Skeletal muscle satellite cell (primary cell): ENCODE data around the gene NOX3.

Experiments
- H3K27me3 ChIP-seq: 2 replicates; pipeline ENCODE4 v1.7.0; 2013; ENCODE audit warnings: low read length; ENCODE audit not compliant: control insufficient read depth, insufficient read depth
- H3K36me3 ChIP-seq: 2 replicates; pipeline ENCODE4 v1.7.0; 2013; ENCODE audit warnings: mild to moderate bottlenecking, control low read depth, low read length; ENCODE audit not compliant: insufficient read depth
- H3K4me1 ChIP-seq: 2 replicates; pipeline ENCODE4 v1.7.0; 2013; ENCODE audit warnings: low read length; ENCODE audit not compliant: control insufficient read depth, insufficient read depth
- H3K4me2 ChIP-seq: 2 replicates; pipeline ENCODE4 v1.7.0; 2013; ENCODE audit warnings: mild to moderate bottlenecking, low read length
- H3K4me3 ChIP-seq: 2 replicates; pipeline ENCODE4 v1.7.0; 2013; ENCODE audit warnings: low read length
- H3K9ac ChIP-seq: 2 replicates; pipeline ENCODE4 v1.7.0; 2013; ENCODE audit warnings: mild to moderate bottlenecking, low read depth, low read length, moderate library complexity
- H3K9me3 ChIP-seq: replicated peaks from 2 replicates; pipeline ENCODE4 v1.7.0; 2013; ENCODE audit warnings: mild to moderate bottlenecking, control low read depth, low read length

NOX3 gene

DNA sequence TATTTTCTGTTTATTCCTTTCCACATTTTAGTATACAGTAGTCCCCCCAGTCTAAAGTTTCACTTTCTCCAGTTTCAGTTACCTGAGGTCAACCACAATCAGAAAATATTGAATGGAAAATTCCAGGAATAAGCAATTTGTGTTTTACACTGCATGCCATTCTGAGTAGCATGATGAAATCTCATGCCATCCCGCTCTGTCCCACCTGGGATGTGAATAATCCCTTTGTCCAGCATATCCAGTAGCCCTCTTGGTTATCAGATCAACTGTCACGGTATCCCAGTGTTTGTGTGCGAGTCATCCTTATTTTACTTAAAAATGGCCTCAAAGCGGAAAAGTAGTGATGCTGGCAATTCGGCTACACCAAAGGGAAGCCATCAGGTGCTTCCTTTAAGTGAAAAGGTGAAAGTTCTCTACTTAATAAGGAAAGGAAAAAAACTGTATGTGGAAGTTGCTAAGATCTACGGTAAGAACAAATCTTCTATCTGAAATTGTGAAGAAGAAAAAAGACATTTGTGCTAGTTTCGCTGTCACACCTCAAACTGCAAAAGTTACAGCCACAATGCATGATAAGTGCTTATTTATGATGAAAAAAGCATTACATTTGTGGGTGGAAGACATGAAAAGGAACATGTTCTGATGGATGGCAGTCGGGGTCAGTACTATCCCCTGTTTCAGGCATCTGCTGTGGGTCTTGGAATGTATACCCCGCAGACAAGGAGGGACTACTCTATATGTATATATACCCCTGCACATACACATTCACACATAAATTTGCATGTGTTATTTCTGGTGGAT, 11.3 kb downstream of the NOX3 start:
- Histone ChIP-seq H3K4me1 (no peaks in the 10 kb centered on the region), H3K4me3 (no peak overlapping the region), H3K27me3 (no peaks in the 10 kb centered on the region), H3K36me3 (no peaks in the 10 kb centered on the region), H3K9ac (no peak overlapping the region), H3K4me2 (no peak overlapping the region), H3K9me3 (no peaks in the 10 kb centered on the region)

GRCh38 chr6:155443168-155443567, 12.5 kb downstream of the NOX3 start:
- Histone ChIP-seq H3K4me2 (no peak overlapping the region), H3K9me3 (no peaks in the 10 kb centered on the region), H3K27me3 (no peaks in the 10 kb centered on the region), H3K9ac (no peak overlapping the region), H3K4me1 (no peaks in the 10 kb centered on the region), H3K4me3 (no peak overlapping the region), H3K36me3 (no peaks in the 10 kb centered on the region)

GRCh38 chr6:155442562-155442961, 13.1 kb downstream of the NOX3 start:
- no peaks in the 10 kb centered on the region for H3K27me3 ChIP-seq
- H3K36me3 ChIP-seq, result no peaks in the 10 kb centered on the region
- H3K9ac ChIP-seq, result no peak overlapping the region
- no peaks in the 10 kb centered on the region for H3K9me3 ChIP-seq
- no peak overlapping the region for H3K4me3 ChIP-seq
- H3K4me2 ChIP-seq, result no peak overlapping the region
- no peaks in the 10 kb centered on the region for H3K4me1 ChIP-seq

- H3K4me1 ChIP-seq, result peaks cover 4% of the 10 kb centered on the region
- H3K9me3 ChIP-seq, result no peaks in the 10 kb centered on the region
- H3K4me2 ChIP-seq, result no peak overlapping the region
- no peaks in the 10 kb centered on the region for H3K27me3 ChIP-seq
- no peaks in the 10 kb centered on the region for H3K36me3 ChIP-seq
- no peak overlapping the region for H3K9ac ChIP-seq
- H3K4me3 ChIP-seq, result no peak overlapping the region
Measured at GRCh38 chr6:155441112-155441465, 14.6 kb downstream of the NOX3 start.

GRCh38 chr6:155440398-155441111, 15.1 kb downstream of the NOX3 start:
- Histone ChIP-seq H3K4me1 (peaks cover 4% of the 10 kb centered on the region), H3K27me3 (no peaks in the 10 kb centered on the region), H3K36me3 (no peaks in the 10 kb centered on the region), H3K4me2 (no peak overlapping the region), H3K9me3 (no peaks in the 10 kb centered on the region), H3K9ac (no peak overlapping the region), H3K4me3 (no peak overlapping the region)

DNA sequence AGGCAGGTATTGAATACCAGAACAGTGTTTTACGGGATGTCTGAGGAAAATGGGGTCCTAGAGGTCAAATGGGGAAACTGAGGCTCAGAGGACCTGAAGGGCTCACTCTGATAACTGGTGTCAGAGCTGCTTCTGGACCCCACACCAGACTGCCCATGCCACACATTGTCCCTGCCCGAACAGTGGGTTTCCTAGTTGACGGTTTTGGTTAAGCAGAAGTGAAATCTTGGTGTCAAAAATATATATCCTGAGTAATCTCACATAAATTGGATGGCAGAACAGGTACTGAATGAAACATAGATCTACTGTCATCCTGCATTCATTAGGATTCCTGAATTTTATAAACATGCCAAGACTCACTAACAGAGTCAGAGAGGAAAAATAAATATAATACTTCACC, 16.3 kb downstream of the NOX3 start:
- H3K9ac ChIP-seq, result no peak overlapping the region
- H3K27me3 ChIP-seq, result no peaks in the 10 kb centered on the region
- H3K4me1 ChIP-seq, result peaks cover 4% of the 10 kb centered on the region
- H3K4me3 ChIP-seq, result no peak overlapping the region
- H3K9me3 ChIP-seq, result no peaks in the 10 kb centered on the region
- H3K36me3 ChIP-seq, result no peaks in the 10 kb centered on the region
- H3K4me2 ChIP-seq, result no peak overlapping the region

GRCh38 chr6:155436981-155437749, 18.5 kb downstream of the NOX3 start:
- no peaks in the 10 kb centered on the region for H3K27me3 ChIP-seq
- no peaks in the 10 kb centered on the region for H3K36me3 ChIP-seq
- H3K4me3 ChIP-seq, result no peak overlapping the region
- no peak overlapping the region for H3K4me2 ChIP-seq
- peaks cover 9% of the 10 kb centered on the region for H3K4me1 ChIP-seq
- H3K9ac ChIP-seq, result no peak overlapping the region
- H3K9me3 ChIP-seq, result no peaks in the 10 kb centered on the region

DNA sequence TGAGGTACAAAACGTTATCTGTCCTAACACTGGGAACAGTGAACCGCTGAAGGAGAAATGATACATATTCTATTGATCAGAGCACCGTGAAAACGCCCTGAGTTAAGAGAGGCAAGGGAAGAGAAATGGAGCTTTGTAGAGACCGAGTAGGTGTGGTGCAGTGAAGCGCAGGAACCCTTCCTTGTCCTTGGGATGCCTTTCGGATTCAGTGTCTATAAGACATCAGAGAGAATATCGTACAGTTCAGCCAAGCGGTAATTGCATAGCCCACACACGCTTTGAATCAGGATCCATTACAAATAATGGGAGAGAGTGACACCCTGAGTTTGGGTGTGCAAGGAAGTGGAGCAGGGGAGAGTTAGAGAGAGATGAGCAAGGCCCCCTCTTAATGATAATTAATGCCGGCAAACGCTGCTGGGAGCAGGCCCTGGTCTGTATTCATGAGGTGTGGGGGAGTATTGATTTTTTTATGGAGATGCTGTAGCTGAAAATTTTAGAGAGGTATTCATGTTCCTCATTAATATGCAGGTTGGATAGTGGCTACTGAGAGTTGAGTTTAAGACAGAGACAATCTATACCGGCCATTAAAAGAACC, 20.7 kb downstream of the NOX3 start:
- Histone ChIP-seq H3K27me3 (no peaks in the 10 kb centered on the region), H3K4me1 (peaks cover 10% of the 10 kb centered on the region)

GRCh38 chr6:155434096-155434495, 21.5 kb downstream of the NOX3 start:
- Histone ChIP-seq H3K9me3 (no peaks in the 10 kb centered on the region), H3K27me3 (no peaks in the 10 kb centered on the region), H3K4me3 (no peak overlapping the region), H3K9ac (no peak overlapping the region), H3K36me3 (no peaks in the 10 kb centered on the region), H3K4me2 (no peak overlapping the region), H3K4me1 (peaks cover 10% of the 10 kb centered on the region)

More for the DNA sequence above, 20.7 kb downstream of the NOX3 start:
- Histone ChIP-seq H3K9ac (no peak overlapping the region), H3K4me2 (no peak overlapping the region), H3K9me3 (no peaks in the 10 kb centered on the region), H3K36me3 (no peaks in the 10 kb centered on the region), H3K4me3 (no peak overlapping the region)

DNA sequence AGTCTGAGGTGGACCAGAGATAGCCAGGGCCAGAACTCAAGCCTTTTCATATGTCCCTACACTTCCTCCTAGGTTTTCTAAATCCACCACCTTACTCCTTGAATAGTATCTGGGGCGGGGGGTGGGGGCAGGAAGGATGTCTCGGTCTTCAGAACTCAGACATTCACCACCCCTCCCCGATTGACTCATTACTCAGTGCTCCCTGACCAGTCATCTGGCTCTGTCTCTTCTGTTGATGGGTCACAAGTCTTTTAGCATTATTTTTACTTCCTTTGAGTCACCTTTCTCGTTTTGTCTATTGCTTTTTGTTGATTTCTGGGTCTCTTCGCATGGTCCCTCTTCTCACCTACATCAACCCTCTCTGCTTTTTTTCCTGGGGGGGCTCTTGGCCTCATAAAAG, 23.3 kb downstream of the NOX3 start:
- Histone ChIP-seq H3K36me3 (no peaks in the 10 kb centered on the region), H3K4me2 (no peak overlapping the region), H3K4me1 (peaks cover 9% of the 10 kb centered on the region), H3K27me3 (no peaks in the 10 kb centered on the region), H3K9me3 (no peaks in the 10 kb centered on the region), H3K4me3 (no peak overlapping the region), H3K9ac (no peak overlapping the region)

DNA sequence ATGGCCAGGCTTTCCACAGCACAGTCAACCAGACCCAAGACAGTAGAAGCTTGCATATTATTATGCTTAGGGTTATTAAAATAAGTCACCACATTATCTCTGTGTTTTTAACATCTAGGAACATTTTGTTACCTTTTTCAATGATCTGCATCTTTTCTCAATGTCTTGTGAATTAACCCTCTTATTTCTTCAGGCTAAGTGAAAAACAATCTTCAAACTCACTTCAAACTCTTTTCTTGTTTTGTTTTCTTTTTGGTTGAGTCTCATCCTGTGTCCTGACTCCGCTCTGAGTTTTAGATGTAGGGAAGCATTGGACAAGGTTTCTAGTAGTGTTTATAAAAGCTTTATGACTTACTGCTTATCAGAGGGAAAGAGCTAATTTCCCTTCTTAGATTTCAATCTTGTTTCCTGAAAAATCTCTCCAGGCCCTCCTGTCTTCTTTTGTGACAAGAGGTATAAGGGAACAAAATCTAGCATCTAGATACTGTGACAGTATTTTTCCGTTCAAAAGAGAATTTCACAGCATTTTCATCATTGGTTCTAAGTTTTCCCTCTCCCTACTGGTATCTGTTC, 26.2 kb downstream of the NOX3 start:
- no peaks in the 10 kb centered on the region for H3K27me3 ChIP-seq
- H3K9ac ChIP-seq, result no peak overlapping the region
- H3K4me1 ChIP-seq, result peaks cover 6% of the 10 kb centered on the region
- no peak overlapping the region for H3K4me3 ChIP-seq
- no peak overlapping the region for H3K4me2 ChIP-seq
- H3K9me3 ChIP-seq, result no peaks in the 10 kb centered on the region
- no peaks in the 10 kb centered on the region for H3K36me3 ChIP-seq
